Measurements from ENCODE around the gene MTRR. TPM values are rescaled to one million over a fixed set of nuclear protein-coding genes. Genes with fewer than 3 reads are reported as not detected.
A peak's percentile ranks its signal among the peaks of the same experiment; 100 is the strongest.

Gene MTRR
- total and polyA plus RNA-seq, 9 of the 15 experiments (the other 6 are each of a cell fraction or from before 2014, with no cell fraction given): 39.3 to 84.6 (median 66.2) TPM

GRCh38 chr5:7917130-7918123 is 48.5 kb downstream of the MTRR start:
- in situ Hi-C loops (cut with MboI): no loop called here
- 7% methylated on average over 5 of the region's 5 CpGs for WGBS (ENCODE audit: insufficient coverage, low coverage, missing lambda C conversion rate)
- H3K9me1 ChIP-seq (ENCODE audit: control insufficient read depth, insufficient read depth, low read length): no peaks in the 10 kb centered on the region
- H3K36me3 ChIP-seq (ENCODE audit: control insufficient read depth, insufficient read depth, low read length): no peaks in the 10 kb centered on the region
- no peak overlapping the region for H3K4me3 ChIP-seq
- no peak overlapping the region for H2AFZ ChIP-seq (ENCODE audit: low read depth, low read length)
- BruUV-seq (replicated peaks): no TSS peak
- POLR2A ChIA-PET: interaction anchor here (1.1 kb wide), 1 partner anchor 10 kb away, joined by 3 read pairs; no protein-coding TSS in a partner anchor
- no peaks in the 10 kb centered on the region for H4K20me1 ChIP-seq (replicated peaks; ENCODE audit: control insufficient read depth, insufficient read depth, low read length)
- ATAC-seq (no peak; the same call in 1 of the 3 replicates), DNase-seq (ENCODE audit: extremely low read depth in 1 of 4, low spot score in 3 of 4) (no peak), FAIRE-seq (no peak)
- CTCF ChIA-PET (ENCODE audit: low intra/inter-chr PET ratio): no interaction called here
- H3K9me3 ChIP-seq (replicated peaks; ENCODE audit: control insufficient read depth, insufficient read depth, low read depth, low read length): no peaks in the 10 kb centered on the region
- intact Hi-C loops (cut with micrococcal nuclease): no loop called here
- no peak overlapping the region for H3K27ac ChIP-seq (ENCODE audit: extremely low read depth, low read depth, low read length)
- H3K4me2 ChIP-seq (ENCODE audit: insufficient read depth, low read length): no peak overlapping the region
- H3K27me3 ChIP-seq (ENCODE audit: control insufficient read depth in 2 of 2, insufficient read depth in 2 of 2, low read length in 2 of 2): no peaks in the 10 kb centered on the region
- H3K4me1 ChIP-seq (replicated peaks in 1 of 2; ENCODE audit: control insufficient read depth in 2 of 2, insufficient read depth in 2 of 2, low read length in 2 of 2): no peaks in the 10 kb centered on the region
- no peaks in the 10 kb centered on the region for H3K79me2 ChIP-seq (ENCODE audit: control insufficient read depth, insufficient read depth, low read length)
- no peak overlapping the region for H3K9ac ChIP-seq (ENCODE audit: insufficient read depth in 1 of 2, low read depth in 2 of 2, low read length in 2 of 2)
- TF ChIP-seq TEAD1 (CRISPR knock-in tag; IDR thresholded peaks at IDR 0.05) (no peak), PATZ1 (CRISPR knock-in tag; IDR thresholded peaks at IDR 0.05; ENCODE audit: borderline replicate concordance) (no peak), MTA2 (IDR thresholded peaks at IDR 0.05; ENCODE audit: low read depth) (no peak), GABPB1 (CRISPR knock-in tag; IDR thresholded peaks at IDR 0.05) (no peak), ZFP30 (CRISPR knock-in tag; IDR thresholded peaks at IDR 0.05; ENCODE audit: borderline replicate concordance) (no peak), TFAM (CRISPR knock-in tag; conservative IDR thresholded peaks at IDR 0.05) (no peak), ZNF589 (CRISPR knock-in tag; IDR thresholded peaks at IDR 0.05; ENCODE audit: low read depth) (no peak), FOSL1 (tag; conservative IDR thresholded peaks at IDR 0.05) (no peak), ERF (CRISPR knock-in tag; IDR thresholded peaks at IDR 0.05) (no peak), CEBPG (CRISPR knock-in tag; IDR thresholded peaks at IDR 0.05) (no peak), CEBPG (tag; conservative IDR thresholded peaks at IDR 0.05 in 1 of 2, IDR thresholded peaks at IDR 0.05 in 1 of 2) (peak; percentile 27 to 53; a peak in 2 of 4 replicates)
- TF ChIP-seq, protein P1, sequence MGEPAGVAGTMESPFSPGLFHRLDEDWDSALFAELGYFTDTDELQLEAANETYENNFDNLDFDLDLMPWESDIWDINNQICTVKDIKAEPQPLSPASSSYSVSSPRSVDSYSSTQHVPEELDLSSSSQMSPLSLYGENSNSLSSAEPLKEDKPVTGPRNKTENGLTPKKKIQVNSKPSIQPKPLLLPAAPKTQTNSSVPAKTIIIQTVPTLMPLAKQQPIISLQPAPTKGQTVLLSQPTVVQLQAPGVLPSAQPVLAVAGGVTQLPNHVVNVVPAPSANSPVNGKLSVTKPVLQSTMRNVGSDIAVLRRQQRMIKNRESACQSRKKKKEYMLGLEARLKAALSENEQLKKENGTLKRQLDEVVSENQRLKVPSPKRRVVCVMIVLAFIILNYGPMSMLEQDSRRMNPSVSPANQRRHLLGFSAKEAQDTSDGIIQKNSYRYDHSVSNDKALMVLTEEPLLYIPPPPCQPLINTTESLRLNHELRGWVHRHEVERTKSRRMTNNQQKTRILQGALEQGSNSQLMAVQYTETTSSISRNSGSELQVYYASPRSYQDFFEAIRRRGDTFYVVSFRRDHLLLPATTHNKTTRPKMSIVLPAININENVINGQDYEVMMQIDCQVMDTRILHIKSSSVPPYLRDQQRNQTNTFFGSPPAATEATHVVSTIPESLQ (CRISPR knock-in tag; IDR thresholded peaks at IDR 0.05): no peak
- TF ChIP-seq, protein P2, sequence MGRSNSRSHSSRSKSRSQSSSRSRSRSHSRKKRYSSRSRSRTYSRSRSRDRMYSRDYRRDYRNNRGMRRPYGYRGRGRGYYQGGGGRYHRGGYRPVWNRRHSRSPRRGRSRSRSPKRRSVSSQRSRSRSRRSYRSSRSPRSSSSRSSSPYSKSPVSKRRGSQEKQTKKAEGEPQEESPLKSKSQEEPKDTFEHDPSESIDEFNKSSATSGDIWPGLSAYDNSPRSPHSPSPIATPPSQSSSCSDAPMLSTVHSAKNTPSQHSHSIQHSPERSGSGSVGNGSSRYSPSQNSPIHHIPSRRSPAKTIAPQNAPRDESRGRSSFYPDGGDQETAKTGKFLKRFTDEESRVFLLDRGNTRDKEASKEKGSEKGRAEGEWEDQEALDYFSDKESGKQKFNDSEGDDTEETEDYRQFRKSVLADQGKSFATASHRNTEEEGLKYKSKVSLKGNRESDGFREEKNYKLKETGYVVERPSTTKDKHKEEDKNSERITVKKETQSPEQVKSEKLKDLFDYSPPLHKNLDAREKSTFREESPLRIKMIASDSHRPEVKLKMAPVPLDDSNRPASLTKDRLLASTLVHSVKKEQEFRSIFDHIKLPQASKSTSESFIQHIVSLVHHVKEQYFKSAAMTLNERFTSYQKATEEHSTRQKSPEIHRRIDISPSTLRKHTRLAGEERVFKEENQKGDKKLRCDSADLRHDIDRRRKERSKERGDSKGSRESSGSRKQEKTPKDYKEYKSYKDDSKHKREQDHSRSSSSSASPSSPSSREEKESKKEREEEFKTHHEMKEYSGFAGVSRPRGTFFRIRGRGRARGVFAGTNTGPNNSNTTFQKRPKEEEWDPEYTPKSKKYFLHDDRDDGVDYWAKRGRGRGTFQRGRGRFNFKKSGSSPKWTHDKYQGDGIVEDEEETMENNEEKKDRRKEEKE (IDR thresholded peaks at IDR 0.05; ENCODE audit: borderline replicate concordance in 1 of 2, control insufficient read depth in 1 of 2, low read depth in 2 of 2, low read length in 1 of 2): no peak

All from K562 (cell line).